HCT116 (cell line): ENCODE measurements around the gene NAPB. TPM values are rescaled to one million over a fixed set of nuclear protein-coding genes. Genes with fewer than 3 reads are reported as not detected.

Experiments used
- ATAC-seq: fragments of 200-7000 bp; cut with Tn5 transposase; 2 replicates; pipeline ENCODE4 v1.9.1; 2020; ENCODE audit warnings: mild to moderate bottlenecking, moderate library complexity
- BruUV-seq: library from RNA; stranded (reverse); fragments of 400-500 nt; replicated peaks from 2 replicates; lab custom pipeline; 2021; lab: Mats Ljungman, UMichigan
- CTCF ChIA-PET: fragments of 300-600 bp; sonication (Branson Sonifier 250); formaldehyde crosslinking; loops from one replicate; lab custom pipeline; 2021; ENCODE audit warnings: antibody characterized with exemption; lab: Charles Lee
- POLR2A ChIA-PET: fragments of 300-600, 350-600 bp; sonication (Branson Sonifier 250); formaldehyde crosslinking; loops from one replicate; lab custom pipeline; 2021; ENCODE audit warnings: antibody characterized with exemption; lab: Charles Lee
- RAD21 ChIA-PET, 2 experiments: fragments of 300-600 bp; sonication (Branson Sonifier 250); formaldehyde crosslinking; loops; one replicate each; lab custom pipeline; 2023; ENCODE audit warnings: low total read pairs in 2 of 2; ENCODE audit not compliant: uncharacterized antibody in 2 of 2, unreplicated experiment in 2 of 2, low non-redundant PET in 1 of 2; lab: Charles Lee
- DNase-seq: peaks from one replicate; pipeline ENCODE4 v3.0.0-alpha.2; 2010; ENCODE audit warnings: low read depth, low spot score
- H2AFZ ChIP-seq: fragments of 200-600 bp; shearing (Covaris generic), sonication (generic); 2 replicates; pipeline ENCODE4 v1.6.1; 2017; ENCODE audit warnings: low read depth, mixed run types, mixed read lengths, antibody characterized with exemption, low read length; ENCODE audit not compliant: poor library complexity, severe bottlenecking
- H3K27ac ChIP-seq: 2 replicates; pipeline ENCODE4 v1.5.1; 2012; ENCODE audit warnings: low read depth, low read length
- H3K27me3 ChIP-seq: fragments of 200-600 bp; sonication (generic); 2 replicates; pipeline ENCODE4 v1.6.1; 2016; ENCODE audit warnings: mixed run types, low read length, mixed read lengths; ENCODE audit not compliant: insufficient read depth
- H3K36me3 ChIP-seq, 2 experiments: fragments of 200-500 bp in 1 of 2; fragments of 200-600 bp in 1 of 2; sonication (Bioruptor generic) in 1 of 2; sonication (generic) in 1 of 2; 2 replicates each; pipeline versions ENCODE4 v1.5.1 to v1.6.1; 2014 to 2016; ENCODE audit warnings: low read length in 2 of 2, inconsistent platforms in 1 of 2, mixed read lengths in 1 of 2, mixed run types in 1 of 2; ENCODE audit not compliant: insufficient read depth in 2 of 2, control insufficient read depth in 1 of 2
- H3K4me1 ChIP-seq, 2 experiments: fragments of 200-600 bp in 1 of 2; sonication (generic) in 1 of 2; 2 replicates each; pipeline versions ENCODE4 v1.5.1 to v1.6.1; 2012 to 2017; ENCODE audit warnings: low read length in 2 of 2, inconsistent platforms in 1 of 2, mild to moderate bottlenecking in 1 of 2, mixed read lengths in 1 of 2, mixed run types in 1 of 2, moderate library complexity in 1 of 2; ENCODE audit not compliant: insufficient read depth in 2 of 2, control insufficient read depth in 1 of 2
- H3K4me2 ChIP-seq: fragments of 200-600 bp; sonication (generic); 2 replicates; pipeline ENCODE4 v1.6.1; 2017; ENCODE audit warnings: mixed run types, low read length, mixed read lengths
- H3K4me3 ChIP-seq, 2 experiments: fragments of 200-600 bp in 1 of 2; sonication (generic) in 1 of 2; replicated peaks in 1 of 2; 2 replicates each; pipeline ENCODE4 v1.5.1; 2011 to 2016; ENCODE audit warnings: low read length in 2 of 2, control low read depth in 1 of 2, low read depth in 1 of 2, mild to moderate bottlenecking in 1 of 2, mixed read lengths in 1 of 2, mixed run types in 1 of 2
- H3K79me2 ChIP-seq: fragments of 200-600 bp; sonication (generic); 2 replicates; pipeline ENCODE4 v1.6.1; 2017; ENCODE audit warnings: mild to moderate bottlenecking, mixed run types, low read length, moderate library complexity, mixed read lengths; ENCODE audit not compliant: insufficient read depth
- H3K9ac ChIP-seq: fragments of 200-600 bp; sonication (generic); 2 replicates; pipeline ENCODE4 v1.6.1; 2016; ENCODE audit warnings: low read length, mixed read lengths
- H3K9me2 ChIP-seq: fragments of 200-600 bp; sonication (generic), shearing (Covaris generic); 2 replicates; pipeline ENCODE4 v1.6.1; 2017; ENCODE audit warnings: mixed run types, mild to moderate bottlenecking, moderate library complexity; ENCODE audit not compliant: insufficient read depth
- H3K9me3 ChIP-seq, 2 experiments: fragments of 200-500 bp in 1 of 2; fragments of 200-600 bp in 1 of 2; sonication (Bioruptor generic) in 1 of 2; sonication (generic) in 1 of 2; 2 replicates each; pipeline ENCODE4 v1.6.1; 2014 to 2017; ENCODE audit warnings: low read length in 2 of 2, mixed read lengths in 2 of 2, inconsistent platforms in 1 of 2, low read depth in 1 of 2, mild to moderate bottlenecking in 1 of 2, mixed run types in 1 of 2, moderate library complexity in 1 of 2; ENCODE audit not compliant: control insufficient read depth in 1 of 2, insufficient read depth in 1 of 2
- H4K20me1 ChIP-seq: fragments of 200-600 bp; sonication (generic), shearing (Covaris generic); 2 replicates; pipeline ENCODE4 v1.6.1; 2017; ENCODE audit warnings: mixed run types, mild to moderate bottlenecking, moderate library complexity; ENCODE audit not compliant: insufficient read depth
- ATF3 ChIP-seq: IDR thresholded peaks from 2 replicates; pipeline ENCODE4 v1.6.1; 2012
- CBX3 ChIP-seq: IDR thresholded peaks from 2 replicates; pipeline ENCODE4 v1.6.1; 2012; ENCODE audit warnings: low read depth
- EGR1 ChIP-seq: IDR thresholded peaks from 2 replicates; pipeline ENCODE4 v1.6.1; 2012; ENCODE audit warnings: low read depth
- ELF1 ChIP-seq: IDR thresholded peaks from 2 replicates; pipeline ENCODE4 v1.6.1; 2012; ENCODE audit warnings: low read depth, borderline replicate concordance
- EZH2 ChIP-seq: fragments of 200-600 bp; sonication (generic); IDR thresholded peaks from 2 replicates; pipeline ENCODE4 v1.6.1; 2017; ENCODE audit warnings: antibody characterized with exemption, mixed run types
- EZH2phosphoT487 ChIP-seq: fragments of 200-600 bp; IDR thresholded peaks from 2 replicates; pipeline ENCODE4 v1.6.1; 2018; ENCODE audit warnings: antibody characterized with exemption, borderline replicate concordance
- FOSL1 ChIP-seq: IDR thresholded peaks from 2 replicates; pipeline ENCODE4 v1.6.1; 2012; ENCODE audit warnings: low read depth
- JUND ChIP-seq: IDR thresholded peaks from 2 replicates; pipeline ENCODE4 v1.6.1; 2012
- MAX ChIP-seq: IDR thresholded peaks from 2 replicates; pipeline ENCODE4 v1.6.1; 2012
- REST ChIP-seq: IDR thresholded peaks from 2 replicates; pipeline ENCODE4 v1.6.1; 2012; ENCODE audit warnings: low read depth
- TCF7L2 ChIP-seq: IDR thresholded peaks from 2 replicates; pipeline ENCODE4 v1.7.0; 2011; ENCODE audit warnings: borderline replicate concordance, inconsistent platforms; ENCODE audit not compliant: insufficient read depth, insufficient read length; ENCODE audit errors: extremely low read depth
- ZBTB33 ChIP-seq: IDR thresholded peaks from 2 replicates; pipeline ENCODE4 v1.6.1; 2011; ENCODE audit warnings: mild to moderate bottlenecking, low read length, moderate library complexity; ENCODE audit not compliant: insufficient replicate concordance; ENCODE audit errors: extremely low read depth
- ZNF274 ChIP-seq: fragments of 200-500 bp; sonication (Bioruptor generic); IDR thresholded peaks from 2 replicates; pipeline ENCODE4 v1.6.1; 2014; ENCODE audit warnings: mild to moderate bottlenecking, low read depth, low read length, inconsistent platforms
- intact Hi-C: fragments of 100-400 bp; cut with micrococcal nuclease; formaldehyde crosslinking; loops from 2 replicates; pipeline ENCODE4 v1.10.0; 2022
- total RNA-seq: library from RNA; stranded (reverse); gene quantifications from one replicate; pipeline ENCODE4 v1.2.1, GENCODE V29; 2021; ENCODE audit not compliant: unreplicated experiment

NAPB gene
- total RNA-seq, 1 experiment from 2014 or later: 7.9 TPM

GRCh38 chr20:23397961-23398360 lies 23.3 kb downstream of the NAPB start:
- Histone ChIP-seq H4K20me1 (no peaks in the 10 kb centered on the region), H3K4me3 (no peak overlapping the region), H3K9me2 (no peaks in the 10 kb centered on the region), H3K9me3 (no peaks in the 10 kb centered on the region), H3K79me2 (no peaks in the 10 kb centered on the region; the same call in 1 of the 2 replicates), H3K4me2 (no peak overlapping the region), H3K4me1 (no peaks in the 10 kb centered on the region), H3K36me3 (peaks cover 5 to 10% of the 10 kb centered on the region in 2 experiments; a peak in 3 of 4 replicates)
- BruUV-seq: no TSS peak
- no peak for DNase-seq
- RAD21 ChIA-PET: no interaction called here
- intact Hi-C loops: no loop called here
- POLR2A ChIA-PET: no interaction called here
- no peak for TF ChIP-seq EGR1
- TF ChIP-seq EZH2: no peak
- TF ChIP-seq CBX3: no peak
- TF ChIP-seq ZBTB33: no peak
- TF ChIP-seq MAX: no peak
- TF ChIP-seq ATF3: no peak
- no peak for TF ChIP-seq JUND
- no peak for TF ChIP-seq EZH2phosphoT487
- TF ChIP-seq ZNF274: no peak
- TF ChIP-seq TCF7L2: no peak
- no peak for TF ChIP-seq REST
- TF ChIP-seq ELF1: no peak
- TF ChIP-seq FOSL1: no peak
- TF ChIP-seq, all 23 proteins: peak for 0
- Histone ChIP-seq H3K27me3 (no peaks in the 10 kb centered on the region), H3K9ac (no peak overlapping the region), H3K27ac (no peak overlapping the region), H2AFZ (no peak overlapping the region)
- ATAC-seq: no peak
- CTCF ChIA-PET: no interaction called here
